Fibroblast of the conjunctiva (primary cell): ENCODE data around the gene RCAN2.
"Not testable (repeated sequence)": the region's sequence is repeated elsewhere in the genome, so short reads cannot be mapped to it uniquely, and the experiment has no call there.

Experiments
- DNase-seq: peaks from one replicate; pipeline ENCODE4 v3.0.0-alpha.2; 2010; ENCODE audit warnings: low read depth

Gene RCAN2

GRCh38 chr6:46387728-46388127 is 103.5 kb downstream of the RCAN2 start:
- DNase-seq: not testable (repeated sequence)

GRCh38 chr6:46381579-46381978 is 109.7 kb downstream of the RCAN2 start:
- no peak for DNase-seq

- DNase-seq: no peak
Observed at GRCh38 chr6:46381057-46381456, 110.2 kb downstream of the RCAN2 start.

- no peak for DNase-seq
Observed at GRCh38 chr6:46380152-46380807, 111.0 kb downstream of the RCAN2 start.

GRCh38 chr6:46378882-46379416 is 112.3 kb downstream of the RCAN2 start:
- no peak for DNase-seq

- DNase-seq: no peak
Observed at GRCh38 chr6:46378161-46378881, 112.9 kb downstream of the RCAN2 start.

GRCh38 chr6:46377209-46377608 is 114.0 kb downstream of the RCAN2 start:
- DNase-seq: no peak

GRCh38 chr6:46376562-46377061 is 114.6 kb downstream of the RCAN2 start:
- DNase-seq: no peak

- DNase-seq: no peak
Observed at GRCh38 chr6:46370622-46371021, 120.6 kb downstream of the RCAN2 start.

- no peak for DNase-seq
Observed at GRCh38 chr6:46368169-46368536, 123.1 kb downstream of the RCAN2 start.

- DNase-seq: no peak
Observed at GRCh38 chr6:46367354-46368168, 123.7 kb downstream of the RCAN2 start.

GRCh38 chr6:46366190-46366900 is 124.9 kb downstream of the RCAN2 start:
- DNase-seq: no peak

GRCh38 chr6:46357591-46357990 is 133.7 kb downstream of the RCAN2 start:
- no peak for DNase-seq

- DNase-seq: no peak
Observed at GRCh38 chr6:46356543-46356942, 134.7 kb downstream of the RCAN2 start.

GRCh38 chr6:46353528-46353927 is 137.7 kb downstream of the RCAN2 start:
- DNase-seq: no peak

GRCh38 chr6:46352541-46353268 is 138.5 kb downstream of the RCAN2 start:
- DNase-seq: no peak

GRCh38 chr6:46350714-46351113 is 140.5 kb downstream of the RCAN2 start:
- no peak for DNase-seq

- DNase-seq: no peak
Observed at GRCh38 chr6:46347669-46348068, 143.6 kb downstream of the RCAN2 start.

- DNase-seq: no peak
Observed at GRCh38 chr6:46340246-46340645, 151.0 kb downstream of the RCAN2 start.

- no peak for DNase-seq
Observed at GRCh38 chr6:46338131-46338530, 153.1 kb downstream of the RCAN2 start.

GRCh38 chr6:46334442-46334841 is 156.8 kb downstream of the RCAN2 start:
- DNase-seq: no peak
